GM21717 (cell line): ENCODE measurements around the gene RBBP4.
"Not testable (repeated sequence)": the region's sequence is repeated elsewhere in the genome, so short reads cannot be mapped to it uniquely, and the experiment has no call there.

Source experiments
- ATAC-seq: cut with Tn5 transposase; IDR thresholded peaks from one replicate; pipeline ENCODE4 v1.9.1; 2021; ENCODE audit warnings: mild to moderate bottlenecking, moderate library complexity; ENCODE audit not compliant: unreplicated experiment

The RBBP4 gene

DNA sequence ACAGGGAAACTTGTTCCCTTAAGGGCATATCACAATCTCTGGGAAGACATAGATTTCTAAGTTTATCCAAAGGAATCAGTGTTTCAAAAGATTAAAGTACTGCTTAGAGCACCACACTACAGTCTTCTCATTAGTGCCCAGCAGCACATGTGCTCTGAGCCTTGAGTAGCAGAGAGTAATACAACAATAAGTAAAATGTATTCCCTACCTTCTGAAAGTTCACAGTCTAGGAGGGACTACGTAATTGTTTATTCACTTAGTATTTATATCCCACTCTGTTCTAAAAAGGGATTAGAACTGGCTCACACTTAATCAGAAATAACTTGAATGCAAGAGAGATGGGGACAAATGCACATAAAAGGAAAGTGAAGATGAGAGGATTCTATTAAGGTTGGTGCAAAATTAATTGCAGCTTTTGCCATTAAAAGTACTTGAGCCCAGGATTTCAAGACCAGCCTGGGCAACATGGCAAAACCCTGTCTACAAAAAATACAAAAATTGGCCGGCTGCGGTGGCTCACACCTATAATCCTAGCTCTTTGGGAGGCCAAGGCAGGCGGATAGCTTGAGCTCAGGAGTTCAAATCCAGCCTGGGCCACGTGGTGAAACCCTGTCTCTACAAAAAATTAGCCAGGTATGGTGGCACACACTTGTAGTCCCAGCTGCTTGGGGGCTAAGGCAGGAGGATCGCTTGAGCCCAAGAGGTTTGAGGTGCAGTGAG is 42.6 kb downstream of the RBBP4 start:
- no peak for ATAC-seq

DNA sequence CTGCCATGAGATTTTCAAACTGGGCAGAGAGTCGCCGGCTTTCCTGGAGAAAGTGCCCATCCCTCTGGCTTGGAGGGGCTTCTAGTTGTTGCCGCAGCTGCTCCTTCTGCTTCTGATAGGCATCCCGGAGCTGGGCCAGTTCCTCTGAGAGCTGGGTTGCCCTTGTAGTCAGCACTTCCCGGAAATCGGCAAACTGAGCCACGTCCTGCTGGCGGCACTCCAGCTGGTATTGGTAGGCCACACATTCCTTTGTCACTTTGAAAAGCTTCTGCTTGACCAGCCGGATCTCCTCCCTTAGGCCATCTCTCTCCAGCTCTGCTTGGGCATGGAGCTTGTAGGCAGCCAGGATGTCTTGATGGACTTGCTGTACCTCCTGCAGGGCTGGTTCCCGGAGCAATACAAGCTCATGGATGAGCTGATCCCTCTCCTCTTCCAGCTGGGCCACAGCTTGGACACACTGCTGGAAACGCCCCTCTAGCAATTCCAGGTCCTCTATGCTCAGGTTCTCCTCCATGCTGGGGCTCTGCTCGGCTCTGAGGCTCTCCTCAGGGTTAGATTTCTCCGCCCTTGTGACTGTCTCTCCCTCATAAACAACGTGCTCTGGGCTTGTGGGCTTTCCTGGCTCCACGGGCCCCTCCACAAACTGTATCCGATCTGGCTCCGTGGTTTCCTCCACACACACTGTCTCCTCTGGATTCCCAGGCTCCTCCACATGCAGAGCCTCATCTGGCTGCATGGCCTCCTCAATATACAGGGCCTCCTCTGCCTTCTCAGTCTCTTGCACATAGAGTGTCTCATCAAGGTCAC is 44.3 kb downstream of the RBBP4 start:
- ATAC-seq: no peak

DNA sequence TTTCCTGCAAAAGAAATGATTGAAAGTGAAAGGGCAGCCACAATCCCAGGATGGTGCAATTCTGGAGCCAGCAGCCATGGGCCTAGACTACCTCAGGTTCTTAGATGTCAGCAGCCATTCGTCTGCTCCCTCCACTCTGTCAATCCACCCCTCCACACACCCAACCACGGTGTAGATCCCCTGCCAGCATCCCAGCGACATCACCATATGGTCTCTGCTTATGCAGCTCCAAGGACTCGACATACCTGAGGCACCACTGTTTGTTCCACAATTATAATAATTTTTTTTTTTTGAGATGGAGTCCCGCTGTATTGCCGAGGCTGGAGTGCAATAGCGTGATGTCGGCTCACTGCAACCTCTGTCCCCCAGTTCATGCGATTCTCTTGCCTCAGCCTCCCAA is 45.0 kb downstream of the RBBP4 start:
- ATAC-seq: no peak

DNA sequence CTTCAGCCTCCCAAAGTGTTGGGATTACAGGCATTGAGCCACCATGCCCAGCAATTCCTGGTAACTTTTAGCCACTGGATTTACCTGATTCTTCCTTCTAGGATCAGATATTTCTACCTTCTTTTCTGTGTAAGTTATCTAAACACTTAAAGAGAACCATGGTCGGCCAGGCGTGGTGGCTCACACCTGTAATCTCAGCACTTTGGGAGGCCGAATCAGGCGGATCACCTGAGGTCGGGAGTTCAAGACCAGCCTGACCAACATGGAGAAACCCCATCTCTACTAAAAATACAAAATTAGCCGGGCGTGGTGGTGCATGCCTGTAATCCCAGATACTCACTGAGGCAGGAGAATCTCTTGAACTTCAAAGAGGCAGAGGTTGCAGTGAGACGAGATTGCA is 46.0 kb downstream of the RBBP4 start:
- not testable (repeated sequence) for ATAC-seq

DNA sequence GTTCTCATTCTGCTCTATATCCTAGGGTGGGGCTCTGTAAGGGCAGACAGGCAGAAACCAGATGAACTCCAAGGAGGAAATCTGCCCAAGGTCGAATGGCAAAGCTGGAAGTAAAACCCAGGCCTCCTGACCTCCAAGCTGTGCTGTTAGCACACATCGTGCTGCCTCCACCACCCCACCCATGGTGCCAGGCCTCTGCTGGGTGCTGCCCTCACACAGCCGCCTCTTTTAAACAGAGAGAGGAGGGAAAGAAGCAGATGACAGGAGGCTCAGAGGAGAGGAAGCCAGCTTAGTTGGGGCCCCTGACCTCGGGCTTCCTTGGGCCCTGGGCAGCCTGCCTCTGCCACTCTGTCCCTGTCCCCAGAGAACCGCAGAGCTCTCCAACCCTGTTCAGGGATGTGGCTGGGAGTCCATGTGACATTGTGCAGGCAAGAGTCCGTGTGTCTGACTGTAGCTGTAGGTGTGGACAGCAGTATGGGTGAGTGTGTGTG is 50.5 kb downstream of the RBBP4 start:
- no peak for ATAC-seq

DNA sequence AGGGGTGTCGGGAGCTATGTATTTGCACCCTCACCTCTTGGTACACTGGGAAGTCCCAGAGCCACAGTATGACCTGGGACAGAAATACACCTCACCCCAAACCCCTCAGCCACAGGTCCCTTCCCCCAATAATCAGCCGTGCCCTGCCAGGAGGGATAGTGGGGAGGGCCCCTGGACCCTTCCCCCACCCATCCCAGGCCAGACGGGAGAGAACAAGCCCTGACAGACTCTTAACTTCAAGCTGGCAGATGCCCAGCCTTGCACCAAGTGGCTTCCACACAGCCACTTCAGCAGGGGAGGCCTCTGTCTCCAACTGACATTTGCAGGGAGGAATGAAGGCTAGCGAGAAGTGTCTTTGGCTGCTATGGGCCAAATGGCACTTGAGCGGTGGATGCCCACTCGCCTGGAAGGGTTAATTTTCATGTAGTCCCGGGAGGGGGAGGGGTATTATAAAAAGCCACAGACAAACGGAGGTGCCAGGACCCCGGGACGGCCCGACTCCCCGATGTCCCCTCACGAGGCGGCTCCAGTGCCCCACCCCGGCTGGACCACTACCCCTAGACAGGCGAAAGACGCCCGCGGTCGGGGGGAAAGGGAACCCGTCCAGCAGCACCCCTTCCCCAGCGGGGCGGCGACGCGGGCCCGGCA is 51.1 kb downstream of the RBBP4 start:
- no peak for ATAC-seq

DNA sequence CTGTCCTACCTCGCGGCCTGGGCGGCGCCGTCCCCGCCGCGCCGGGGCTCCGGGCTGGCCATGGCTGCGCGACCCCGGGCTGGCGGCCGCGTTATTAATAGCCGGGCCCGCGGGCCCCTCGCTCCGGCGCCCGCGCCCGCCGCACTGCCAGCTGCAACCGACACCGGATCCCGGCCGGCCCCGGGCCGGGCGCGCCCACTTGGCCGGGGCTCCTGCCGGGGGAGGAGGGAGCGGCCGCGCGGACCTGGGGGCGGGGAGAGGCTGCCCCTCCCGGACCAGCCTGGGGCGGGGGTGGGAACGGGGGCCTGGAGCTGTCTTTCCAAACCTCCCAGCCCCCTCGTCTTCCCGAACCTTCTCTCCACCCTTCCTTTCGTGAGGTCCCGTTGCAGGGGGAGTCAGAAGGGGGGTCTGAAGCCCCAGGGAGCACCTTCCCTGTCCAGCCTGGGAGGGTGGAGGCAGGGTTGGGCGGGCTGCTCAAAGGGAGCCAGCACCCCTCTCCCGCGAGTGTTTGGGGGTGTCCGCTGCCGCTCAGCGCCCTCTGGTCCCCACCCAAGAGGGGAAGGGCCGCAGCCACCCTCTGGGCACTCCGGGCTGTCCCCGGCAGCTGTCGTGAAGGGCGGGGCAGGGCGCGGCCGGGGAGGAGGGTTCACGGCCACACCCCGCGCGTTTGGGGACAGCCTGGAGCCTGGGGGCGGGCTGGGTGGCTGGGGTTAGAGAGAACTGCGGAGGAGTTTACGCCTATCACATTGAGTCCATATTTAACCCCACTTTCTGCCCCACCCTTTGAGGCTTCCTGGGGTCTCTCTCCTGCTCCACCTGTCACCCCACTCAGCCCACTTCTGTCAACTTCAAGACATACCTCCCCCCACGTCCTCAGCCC is 51.8 kb downstream of the RBBP4 start, which contains the start of gene SYNC:
Gene SYNC (minus strand): TSS at position 172 of the 880 bp plus-strand sequence. CDS start 110 bp downstream, at position 62.
- no peak for ATAC-seq

DNA sequence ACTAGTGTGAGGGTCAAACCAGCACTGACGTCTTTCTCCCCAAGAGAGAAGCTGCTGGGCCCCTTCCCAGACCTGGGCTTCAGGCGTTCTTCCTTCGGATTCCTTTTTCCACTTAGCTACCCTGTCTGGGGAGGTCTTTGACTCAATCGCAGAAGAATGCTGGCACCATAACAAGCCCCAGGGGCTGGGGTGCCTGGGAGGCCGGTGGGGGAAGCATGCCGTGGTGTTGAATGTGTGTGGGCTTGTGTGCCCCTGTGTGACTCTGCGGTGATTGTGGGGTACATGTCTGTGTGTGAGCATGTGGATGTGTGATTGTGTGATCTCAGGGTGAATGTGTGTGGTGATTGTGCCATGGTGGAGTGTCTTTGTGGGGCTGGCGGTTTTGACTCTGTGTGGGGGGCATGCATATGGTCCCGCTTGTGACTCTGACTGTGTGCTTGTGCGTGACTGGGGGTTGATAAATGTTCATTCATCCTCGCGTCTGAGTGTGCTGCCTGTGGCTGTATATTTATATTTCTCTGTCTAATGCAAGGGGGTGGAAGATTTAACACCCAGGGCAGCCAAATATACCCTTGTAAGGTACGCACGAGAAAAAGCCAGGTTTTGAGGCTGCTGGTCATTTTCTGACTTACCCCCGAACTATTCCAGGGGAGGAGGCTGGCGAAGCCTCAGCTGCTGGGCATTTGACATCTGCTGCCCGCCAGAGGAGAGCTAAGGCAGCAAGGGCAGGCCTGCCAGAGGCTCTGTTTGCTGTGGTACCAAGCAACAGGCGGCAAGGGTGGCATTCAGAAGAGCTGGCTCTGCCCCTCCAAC is 52.7 kb downstream of the RBBP4 start:
- no peak for ATAC-seq

DNA sequence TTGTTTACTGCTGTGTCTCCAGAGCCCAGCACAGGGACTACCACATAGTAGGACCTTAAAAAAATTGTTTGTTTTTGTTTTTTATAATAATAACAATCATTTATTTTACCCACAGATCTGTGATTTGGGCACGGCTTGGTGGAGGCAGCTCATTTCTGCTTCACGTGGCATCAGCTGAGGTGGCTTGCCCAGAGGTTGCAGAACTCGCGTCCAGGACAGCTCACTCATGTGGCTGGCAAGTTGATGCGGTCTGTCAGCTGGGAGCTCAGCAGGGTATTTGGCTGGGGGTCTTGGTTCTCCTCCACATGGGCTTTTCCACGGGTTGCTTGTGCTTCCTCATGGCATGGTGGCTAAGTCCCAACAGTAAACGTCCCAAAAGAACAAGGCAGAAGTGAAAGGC is 54.5 kb downstream of the RBBP4 start:
- no peak for ATAC-seq

DNA sequence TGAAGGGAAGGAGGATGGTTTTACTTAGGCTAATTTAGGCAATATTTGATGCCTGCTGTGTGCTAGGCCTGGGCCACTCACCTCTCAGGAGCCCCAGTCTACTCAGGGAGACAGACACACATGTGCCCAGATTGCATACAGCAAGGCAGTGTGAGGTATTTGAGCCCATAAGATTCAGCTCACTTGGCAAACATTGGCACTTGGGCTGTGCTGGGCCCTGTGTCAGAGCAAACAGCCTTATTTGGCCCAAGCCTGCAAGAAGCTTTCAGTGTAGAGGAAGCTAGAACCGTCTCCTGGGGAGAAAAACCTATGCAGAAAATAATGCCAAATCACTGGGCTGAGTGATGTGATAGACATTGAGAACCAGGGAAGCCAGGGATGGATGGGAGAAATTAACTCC is 55.5 kb downstream of the RBBP4 start:
- ATAC-seq: no peak

DNA sequence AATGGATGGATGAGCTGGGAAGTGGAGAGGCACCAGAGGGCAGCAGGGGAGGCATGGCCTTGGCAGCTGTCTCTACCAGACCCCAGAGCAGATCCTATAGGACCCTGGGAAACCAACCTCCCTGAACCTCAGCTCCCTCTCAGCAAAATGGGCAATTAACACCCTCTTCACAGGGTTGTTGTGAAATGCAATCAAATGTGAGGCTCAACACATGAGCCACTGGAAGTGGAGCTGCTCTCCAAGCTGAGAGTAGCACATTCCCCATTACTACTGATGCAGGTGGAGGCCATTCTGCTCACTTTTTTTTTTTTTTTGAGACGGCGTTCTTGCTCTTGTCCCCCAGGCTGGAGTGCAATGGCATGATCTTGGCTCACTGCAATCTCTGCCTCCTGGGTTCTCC is 58.1 kb downstream of the RBBP4 start:
- no peak for ATAC-seq

DNA sequence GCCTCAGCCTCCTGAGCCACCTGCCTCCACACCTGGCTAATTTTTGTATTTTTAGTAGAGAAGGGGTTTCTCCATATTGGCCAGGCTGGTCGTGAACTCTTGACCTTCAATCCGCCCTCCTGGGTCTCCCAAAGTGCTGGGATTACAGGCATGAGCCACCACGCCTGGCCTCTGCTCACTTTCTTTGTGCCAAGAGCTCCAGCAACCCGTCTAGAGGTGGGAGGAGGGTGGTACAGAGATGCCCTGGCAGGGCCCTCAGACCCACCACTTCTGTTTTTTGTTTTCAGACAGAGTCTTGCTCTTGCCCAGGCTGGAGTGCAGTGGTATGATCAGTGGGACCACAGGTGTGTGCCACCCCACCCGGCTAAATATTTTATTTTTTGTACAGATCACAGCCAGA is 58.5 kb downstream of the RBBP4 start:
- ATAC-seq: no peak

DNA sequence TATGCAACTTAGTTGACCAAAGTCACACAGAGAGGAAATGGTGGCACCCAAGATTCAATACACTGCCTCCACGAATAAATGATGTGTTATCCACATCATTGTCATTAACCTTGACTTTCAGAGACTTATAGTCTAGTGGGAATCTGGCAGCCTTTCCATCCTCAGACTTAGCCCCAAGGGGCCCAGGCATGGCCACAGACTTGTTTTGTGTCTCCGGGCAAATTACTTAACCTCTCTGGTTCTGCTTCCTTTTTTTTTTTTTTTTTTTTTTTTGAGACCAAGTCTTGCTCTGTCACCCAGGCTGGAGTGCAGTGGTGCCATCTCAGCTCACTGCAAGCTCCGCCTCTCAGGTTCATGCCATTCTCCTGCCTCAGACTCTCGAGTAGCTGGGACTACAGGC is 60.2 kb downstream of the RBBP4 start:
- ATAC-seq: not testable (repeated sequence)

DNA sequence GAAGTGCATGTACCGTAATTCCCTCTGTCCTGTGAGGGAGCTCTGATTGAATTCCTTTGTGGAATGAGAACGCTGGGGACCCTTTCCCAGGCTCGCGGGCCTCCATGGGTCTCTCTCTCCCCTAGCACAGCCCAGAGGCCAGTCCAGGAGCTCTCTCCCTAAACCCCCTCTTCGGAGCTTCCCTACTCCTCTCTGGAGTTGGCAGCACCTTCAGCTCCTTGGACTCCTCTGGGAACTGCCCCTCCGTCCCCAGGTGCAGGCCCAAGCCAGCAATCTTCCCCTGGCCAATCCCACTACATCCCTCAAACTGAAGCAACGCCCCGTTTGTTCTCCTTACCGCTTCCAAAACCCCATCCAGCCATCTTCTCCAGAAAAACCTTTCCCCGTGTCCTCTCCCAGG is 62.1 kb downstream of the RBBP4 start:
- ATAC-seq: no peak

DNA sequence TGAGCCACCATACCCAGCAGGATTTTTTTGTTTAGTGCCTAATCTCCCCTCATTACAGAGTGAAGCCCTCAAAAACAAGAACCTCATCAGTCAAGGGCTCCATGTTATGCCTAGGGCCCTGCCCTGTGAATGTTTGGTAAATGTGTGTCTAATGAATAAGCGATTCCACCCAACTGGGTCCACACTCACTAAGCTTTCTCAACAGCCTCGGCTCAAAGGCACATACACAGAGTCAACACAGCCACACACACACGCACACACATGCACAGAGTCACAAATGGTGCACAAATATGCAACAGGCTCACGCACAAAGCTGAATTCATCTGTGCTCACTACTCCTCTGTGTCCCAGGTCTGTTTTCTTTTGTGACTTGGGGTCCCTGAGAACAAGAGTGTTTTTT is 63.3 kb downstream of the RBBP4 start:
- no peak for ATAC-seq

DNA sequence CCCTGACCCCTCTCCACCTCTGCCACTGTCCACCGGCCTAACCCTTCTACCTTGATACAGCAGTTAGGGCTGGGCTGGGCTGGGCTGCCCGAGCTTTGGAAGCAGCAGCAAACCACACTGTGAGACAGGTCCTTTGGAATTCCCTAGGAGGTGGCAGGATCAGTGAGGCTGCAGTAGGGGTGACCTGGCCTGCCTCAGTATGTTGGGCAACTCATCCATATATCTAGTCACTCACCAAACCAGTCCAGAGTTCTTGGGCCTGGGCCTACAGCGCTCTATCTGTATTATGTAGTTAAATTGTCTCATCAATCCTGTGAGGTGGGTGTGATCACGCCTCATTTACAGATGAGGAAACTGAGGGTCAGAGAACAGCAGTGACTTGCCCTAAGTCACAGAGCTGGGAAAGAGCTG is 64.9 kb downstream of the RBBP4 start:
- ATAC-seq: no peak

DNA sequence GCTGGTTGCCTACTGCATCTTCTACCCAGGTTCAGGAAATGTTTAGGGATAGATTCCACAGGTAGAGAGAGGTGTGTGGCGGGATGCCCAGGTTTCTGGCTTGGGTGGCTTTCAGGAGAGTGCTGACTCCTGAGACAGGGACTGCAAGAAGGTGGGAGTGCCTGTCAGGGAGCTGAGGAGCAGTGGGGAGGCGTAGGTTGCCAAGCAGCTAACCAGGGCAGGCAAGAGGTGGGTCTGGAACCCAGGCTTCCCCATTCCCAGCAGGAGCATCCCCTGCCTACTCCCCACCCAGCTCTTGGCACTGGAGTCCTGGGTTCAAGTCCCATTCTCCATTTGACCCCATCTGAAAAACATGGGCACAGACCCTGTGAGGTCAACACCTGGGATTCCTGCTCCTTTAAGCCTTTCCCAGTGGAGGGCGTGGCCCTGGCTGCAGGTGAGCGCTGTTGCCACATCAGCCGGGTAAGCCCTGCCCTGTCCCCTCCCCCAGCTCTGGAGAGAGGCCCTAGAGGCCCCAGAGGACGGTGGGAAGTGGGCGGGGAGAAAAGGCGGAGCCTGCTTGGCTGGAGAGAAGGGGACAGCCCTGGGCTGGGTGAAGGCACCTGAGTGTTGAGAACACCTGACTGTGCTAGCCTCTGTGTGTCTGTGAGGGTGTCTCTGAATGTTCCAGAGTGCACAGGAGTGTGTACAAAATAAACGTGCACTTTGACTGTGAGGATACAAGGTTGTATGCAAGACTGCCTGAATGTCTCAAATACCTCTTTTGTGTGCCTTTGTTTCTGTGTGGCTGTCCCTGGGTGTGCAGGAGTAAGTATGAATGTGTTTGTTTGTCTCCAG is 65.5 kb downstream of the RBBP4 start:
- ATAC-seq: no peak

DNA sequence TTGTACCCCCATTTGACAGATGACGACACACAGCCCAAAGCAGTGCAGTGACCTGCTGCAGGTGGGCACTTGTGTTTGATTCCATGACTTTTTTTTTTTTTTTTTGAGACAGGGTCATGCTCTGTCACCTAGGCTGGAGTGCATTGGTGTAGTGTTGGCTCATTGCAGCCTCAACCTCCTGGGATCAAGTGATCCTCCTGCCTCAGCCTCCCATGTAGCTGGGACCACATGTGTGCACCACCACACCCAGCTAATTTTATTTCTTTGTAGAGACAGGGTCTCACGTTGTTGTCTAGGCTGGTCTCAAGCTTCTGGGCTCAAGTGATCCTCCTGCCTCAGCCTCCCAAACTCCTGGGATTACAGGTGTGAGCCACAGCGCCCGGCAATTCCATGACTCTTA is 66.5 kb downstream of the RBBP4 start:
- no peak for ATAC-seq

DNA sequence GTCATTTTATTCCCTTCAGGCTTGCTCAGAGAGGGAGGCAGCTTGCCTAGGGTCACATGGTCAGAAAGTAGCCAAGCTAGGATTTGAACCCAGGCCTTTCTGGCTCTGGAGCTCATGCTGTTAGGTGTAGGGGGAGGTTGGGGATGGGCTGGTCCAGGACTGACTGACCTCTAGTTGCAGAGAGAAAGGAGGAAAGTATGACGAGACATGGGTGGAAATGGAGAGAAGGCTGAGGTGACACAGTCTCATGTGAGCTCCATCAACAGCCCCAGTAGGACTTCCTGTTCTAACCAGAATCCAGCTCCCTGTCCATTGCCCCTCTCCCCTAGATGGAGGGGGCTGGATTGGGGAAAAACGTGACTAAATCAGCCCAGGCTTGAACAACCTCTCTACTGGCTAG is 67.0 kb downstream of the RBBP4 start:
- ATAC-seq: no peak
